ENCODE data around the gene ARAF. TPM values are rescaled to one million over a fixed set of nuclear protein-coding genes. Genes with fewer than 3 reads are reported as not detected.

ARAF gene
- total RNA-seq, 1 experiment from 2014 or later: 68.5 TPM

GRCh38 chrX:47571896-47572295, 10.9 kb downstream of the ARAF start:
- Histone ChIP-seq H3K4me3 (ENCODE audit: low read depth, low read length) (no peak overlapping the region), H3K36me3 (ENCODE audit: control insufficient read depth, insufficient read depth, low read length) (no peaks in the 10 kb centered on the region; the same call in 1 of the 2 replicates), H3K4me1 (no peaks in the 10 kb centered on the region), H3K27me3 (replicated peaks; ENCODE audit: control insufficient read depth, insufficient read depth, low read length) (no peaks in the 10 kb centered on the region), H3K9me3 (no peaks in the 10 kb centered on the region)
- ChIA-PET CTCF (no interaction called here), POLR2A (no interaction called here)
- H3K27ac Mint-ChIP-seq (ENCODE audit: unreplicated experiment): no peak overlapping the region
- no peak overlapping the region for H3K4me3 Mint-ChIP-seq (ENCODE audit: unreplicated experiment)
- H3K4me1 Mint-ChIP-seq (ENCODE audit: low read depth, unreplicated experiment): no peaks in the 10 kb centered on the region
- no peaks in the 10 kb centered on the region for H3K27me3 Mint-ChIP-seq (ENCODE audit: insufficient read depth, unreplicated experiment)
- no peak for DNase-seq
- no peak for TF ChIP-seq CTCF (IDR thresholded peaks at IDR 0.05; ENCODE audit: insufficient read depth in 1 of 2, low read depth in 1 of 2, low read length in 1 of 2, severe bottlenecking in 1 of 2, unreplicated experiment in 1 of 2)
- intact Hi-C loops (cut with micrococcal nuclease; ENCODE audit: unreplicated experiment): no loop called here
- no TSS peak for BruUV-seq (replicated peaks)
- peaks cover 39% of the 10 kb centered on the region for H3K36me3 Mint-ChIP-seq (ENCODE audit: insufficient read depth, unreplicated experiment)
- no peaks in the 10 kb centered on the region for H3K9me3 Mint-ChIP-seq (ENCODE audit: unreplicated experiment)

- no TSS peak for BruUV-seq (replicated peaks)
- peak overlapping the region; percentile 63 for H3K27ac Mint-ChIP-seq (ENCODE audit: unreplicated experiment)
- Histone ChIP-seq H3K9me3 (no peaks in the 10 kb centered on the region), H3K4me1 (no peaks in the 10 kb centered on the region), H3K27me3 (replicated peaks; ENCODE audit: control insufficient read depth, insufficient read depth, low read length) (no peaks in the 10 kb centered on the region), H3K36me3 (ENCODE audit: control insufficient read depth, insufficient read depth, low read length) (no peaks in the 10 kb centered on the region; the same call in 1 of the 2 replicates), H3K4me3 (ENCODE audit: low read depth, low read length) (no peak overlapping the region)
- peaks cover 39% of the 10 kb centered on the region for H3K36me3 Mint-ChIP-seq (ENCODE audit: insufficient read depth, unreplicated experiment)
- no peak for TF ChIP-seq CTCF (IDR thresholded peaks at IDR 0.05; ENCODE audit: insufficient read depth in 1 of 2, low read depth in 1 of 2, low read length in 1 of 2, severe bottlenecking in 1 of 2, unreplicated experiment in 1 of 2)
- H3K9me3 Mint-ChIP-seq (ENCODE audit: unreplicated experiment): no peaks in the 10 kb centered on the region
- no peak overlapping the region for H3K4me3 Mint-ChIP-seq (ENCODE audit: unreplicated experiment)
- H3K4me1 Mint-ChIP-seq (ENCODE audit: low read depth, unreplicated experiment): no peaks in the 10 kb centered on the region
- intact Hi-C loops (cut with micrococcal nuclease; ENCODE audit: unreplicated experiment): no loop called here
- H3K27me3 Mint-ChIP-seq (ENCODE audit: insufficient read depth, unreplicated experiment): no peaks in the 10 kb centered on the region
- ChIA-PET POLR2A (no interaction called here), CTCF (no interaction called here)
- no peak for DNase-seq
Observed at GRCh38 chrX:47572773-47573340, 11.9 kb downstream of the ARAF start.

GRCh38 chrX:47573341-47574075, 12.5 kb downstream of the ARAF start:
- no TSS peak for BruUV-seq (replicated peaks)

More at GRCh38 chrX:47573341-47574075, 12.5 kb downstream of the ARAF start:
- intact Hi-C loops (cut with micrococcal nuclease; ENCODE audit: unreplicated experiment): no loop called here
- Mint-ChIP-seq H3K27ac (ENCODE audit: unreplicated experiment) (no peak overlapping the region), H3K9me3 (ENCODE audit: unreplicated experiment) (no peaks in the 10 kb centered on the region), H3K4me3 (ENCODE audit: unreplicated experiment) (peak overlapping the region; percentile 13), H3K4me1 (ENCODE audit: low read depth, unreplicated experiment) (no peaks in the 10 kb centered on the region), H3K36me3 (ENCODE audit: insufficient read depth, unreplicated experiment) (peaks cover 39% of the 10 kb centered on the region), H3K27me3 (ENCODE audit: insufficient read depth, unreplicated experiment) (no peaks in the 10 kb centered on the region)
- Histone ChIP-seq H3K9me3 (no peaks in the 10 kb centered on the region), H3K36me3 (ENCODE audit: control insufficient read depth, insufficient read depth, low read length) (no peaks in the 10 kb centered on the region; the same call in 1 of the 2 replicates), H3K4me1 (no peaks in the 10 kb centered on the region), H3K27me3 (replicated peaks; ENCODE audit: control insufficient read depth, insufficient read depth, low read length) (no peaks in the 10 kb centered on the region), H3K4me3 (ENCODE audit: low read depth, low read length) (no peak overlapping the region)
- CTCF ChIA-PET: no interaction called here
- no peak for DNase-seq
- TF ChIP-seq CTCF (IDR thresholded peaks at IDR 0.05; ENCODE audit: insufficient read depth in 1 of 2, low read depth in 1 of 2, low read length in 1 of 2, severe bottlenecking in 1 of 2, unreplicated experiment in 1 of 2): no peak
- POLR2A ChIA-PET: no interaction called here
